Measurements from ENCODE around the gene SPTBN2. TPM values are rescaled to one million over a fixed set of nuclear protein-coding genes. Genes with fewer than 3 reads are reported as not detected.

Gene SPTBN2
- total RNA-seq = 10 to 100 TPM in 1 of 4 donors, 1 to 10 TPM in 1, under 1 TPM in 2; under 0.01 to 31.0 (median 1.6) TPM

GRCh38 chr11:66728693-66729385 is at the start of gene SPTBN2:
Gene SPTBN2, minus strand, starts transcription at chr11:66729216. Its CDS starts 7,976 bp downstream, at chr11:66721240.
- Histone ChIP-seq H3K9me3 (no peaks in the 10 kb centered on the region), H3K4me3 (peak within 1 kb of the TSS; percentile 4 to 48), H3K36me3 (no peaks in the 10 kb centered on the region), H3K27ac (no peak within 1 kb of the TSS), H3K27me3 (no peaks in the 10 kb centered on the region), H3K4me1 (no peaks in the 10 kb centered on the region)
- DNase-seq = no peak
- intact Hi-C loops (cut with DNase I; ENCODE audit: low total_unique reads) = no loop called here
- no peak for TF ChIP-seq POLR2A (IDR thresholded peaks at IDR 0.05)
- TF ChIP-seq CTCF (IDR thresholded peaks at IDR 0.05) = no peak

GRCh38 chr11:66768818-66769217 is 39.8 kb upstream of the SPTBN2 start:
- intact Hi-C loops (cut with DNase I; ENCODE audit: low total_unique reads) = no loop called here

GRCh38 chr11:66768088-66768521 is 39.1 kb upstream of the SPTBN2 start:
- intact Hi-C loops (cut with DNase I; ENCODE audit: low total_unique reads) = no loop called here
- no peaks in the 10 kb centered on the region for H3K9me3 ChIP-seq
- no peak overlapping the region for H3K27ac ChIP-seq
- TF ChIP-seq POLR2A (IDR thresholded peaks at IDR 0.05) = no peak
- TF ChIP-seq CTCF (IDR thresholded peaks at IDR 0.05) = no peak
- no peaks in the 10 kb centered on the region for H3K36me3 ChIP-seq
- no peak overlapping the region for H3K4me3 ChIP-seq
- no peak for DNase-seq
- no peaks in the 10 kb centered on the region for H3K4me1 ChIP-seq
- H3K27me3 ChIP-seq = no peaks in the 10 kb centered on the region

More at GRCh38 chr11:66768818-66769217, 39.8 kb upstream of the SPTBN2 start:
- TF ChIP-seq POLR2A (IDR thresholded peaks at IDR 0.05) (no peak), CTCF (IDR thresholded peaks at IDR 0.05) (no peak)
- H3K27ac ChIP-seq = no peak overlapping the region
- H3K36me3 ChIP-seq = no peaks in the 10 kb centered on the region
- no peaks in the 10 kb centered on the region for H3K9me3 ChIP-seq
- no peaks in the 10 kb centered on the region for H3K4me1 ChIP-seq
- H3K27me3 ChIP-seq = no peaks in the 10 kb centered on the region
- no peak for DNase-seq
- no peak overlapping the region for H3K4me3 ChIP-seq

- H3K27ac ChIP-seq = no peak overlapping the region
- intact Hi-C loops (cut with DNase I; ENCODE audit: low total_unique reads) = no loop called here
- H3K9me3 ChIP-seq = no peaks in the 10 kb centered on the region
- H3K4me3 ChIP-seq = no peak overlapping the region
- DNase-seq = no peak
- no peaks in the 10 kb centered on the region for H3K27me3 ChIP-seq
- no peaks in the 10 kb centered on the region for H3K4me1 ChIP-seq
- TF ChIP-seq POLR2A (IDR thresholded peaks at IDR 0.05) = no peak
- no peak for TF ChIP-seq CTCF (IDR thresholded peaks at IDR 0.05)
- no peaks in the 10 kb centered on the region for H3K36me3 ChIP-seq
Observed at GRCh38 chr11:66767666-66768065, 38.6 kb upstream of the SPTBN2 start.

GRCh38 chr11:66766681-66767080 is 37.7 kb upstream of the SPTBN2 start:
- intact Hi-C loops (cut with DNase I; ENCODE audit: low total_unique reads) = no loop called here
- DNase-seq = no peak
- Histone ChIP-seq H3K27me3 (no peaks in the 10 kb centered on the region), H3K36me3 (no peaks in the 10 kb centered on the region), H3K4me1 (no peaks in the 10 kb centered on the region), H3K27ac (no peak overlapping the region), H3K9me3 (no peaks in the 10 kb centered on the region), H3K4me3 (no peak overlapping the region)
- TF ChIP-seq CTCF (IDR thresholded peaks at IDR 0.05) (no peak), POLR2A (IDR thresholded peaks at IDR 0.05) (no peak)

Measured in uterus (tissue), 4 donors.